ENCODE data around the gene TNPO1.
A peak's percentile ranks its signal among the peaks of the same experiment; 100 is the strongest.

The TNPO1 gene

GRCh38 chr5:72937517-72938061 is 121.1 kb downstream of the TNPO1 start:
- H3K27ac ChIP-seq, result peak overlapping the region in 1 of 2 donors; percentile 66
- DNase-seq (ENCODE audit: low spot score), result no peak
- TF ChIP-seq CTCF (IDR thresholded peaks at IDR 0.05), result no peak
- no peak overlapping the region for H3K4me3 ChIP-seq

GRCh38 chr5:72938206-72938605 is 121.7 kb downstream of the TNPO1 start:
- Histone ChIP-seq H3K4me3 (no peak overlapping the region), H3K27ac (peak overlapping the region in 1 of 2 donors; percentile 25)
- no peak for DNase-seq (ENCODE audit: low spot score)
- TF ChIP-seq CTCF (IDR thresholded peaks at IDR 0.05), result no peak

- no peak overlapping the region for H3K4me3 ChIP-seq
- no peak for TF ChIP-seq CTCF (IDR thresholded peaks at IDR 0.05)
- no peak for DNase-seq (ENCODE audit: low spot score)
- no peak overlapping the region for H3K27ac ChIP-seq
These were observed 123.6 kb downstream of the TNPO1 start for GRCh38 chr5:72940082-72940481.

- Histone ChIP-seq H3K4me3 (no peak overlapping the region), H3K27ac (no peak overlapping the region)
- DNase-seq (ENCODE audit: low spot score), result no peak
- TF ChIP-seq CTCF (IDR thresholded peaks at IDR 0.05), result no peak
These were observed 126.8 kb downstream of the TNPO1 start for GRCh38 chr5:72943307-72943706.

- no peak for TF ChIP-seq CTCF (IDR thresholded peaks at IDR 0.05)
- no peak for DNase-seq (ENCODE audit: low spot score)
- Histone ChIP-seq H3K4me3 (no peak overlapping the region), H3K27ac (no peak overlapping the region)
These were observed 131.0 kb downstream of the TNPO1 start for GRCh38 chr5:72947498-72947897.

GRCh38 chr5:72949481-72949880 is 133.0 kb downstream of the TNPO1 start:
- H3K27ac ChIP-seq, result no peak overlapping the region
- no peak for DNase-seq (ENCODE audit: low spot score)

More at GRCh38 chr5:72949481-72949880, 133.0 kb downstream of the TNPO1 start:
- no peak for TF ChIP-seq CTCF (IDR thresholded peaks at IDR 0.05)
- H3K4me3 ChIP-seq, result no peak overlapping the region
